ENCODE data around the gene CRAMP1.

Gene CRAMP1

GRCh38 chr16:1619976-1620375, 7.8 kb downstream of the CRAMP1 start:
- DNase-seq (ENCODE audit: low read depth): no peak
- H3K4me3 ChIP-seq (ENCODE audit: low read length): no peak overlapping the region
- TF ChIP-seq CTCF (conservative IDR thresholded peaks at IDR 0.05; ENCODE audit: low read depth, low read length): no peak

GRCh38 chr16:1620391-1620790, 8.2 kb downstream of the CRAMP1 start:
- DNase-seq (ENCODE audit: low read depth): no peak
- TF ChIP-seq CTCF (conservative IDR thresholded peaks at IDR 0.05; ENCODE audit: low read depth, low read length): no peak
- no peak overlapping the region for H3K4me3 ChIP-seq (ENCODE audit: low read length)

- H3K4me3 ChIP-seq (ENCODE audit: low read length): no peak overlapping the region
- DNase-seq (ENCODE audit: low read depth): no peak
- TF ChIP-seq CTCF (conservative IDR thresholded peaks at IDR 0.05; ENCODE audit: low read depth, low read length): no peak
These were observed 9.7 kb downstream of the CRAMP1 start for GRCh38 chr16:1621851-1622250.

GRCh38 chr16:1626327-1626726, 14.2 kb downstream of the CRAMP1 start:
- H3K4me3 ChIP-seq (ENCODE audit: low read length): no peak overlapping the region
- DNase-seq (ENCODE audit: low read depth): no peak
- no peak for TF ChIP-seq CTCF (conservative IDR thresholded peaks at IDR 0.05; ENCODE audit: low read depth, low read length)

GRCh38 chr16:1626776-1627175, 14.6 kb downstream of the CRAMP1 start:
- no peak for TF ChIP-seq CTCF (conservative IDR thresholded peaks at IDR 0.05; ENCODE audit: low read depth, low read length)

GRCh38 chr16:1630450-1631213, 18.5 kb downstream of the CRAMP1 start:
- no peak for DNase-seq (ENCODE audit: low read depth)
- no peak for TF ChIP-seq CTCF (conservative IDR thresholded peaks at IDR 0.05; ENCODE audit: low read depth, low read length)
- H3K4me3 ChIP-seq (ENCODE audit: low read length): no peak overlapping the region

More at GRCh38 chr16:1626776-1627175, 14.6 kb downstream of the CRAMP1 start:
- DNase-seq (ENCODE audit: low read depth): no peak
- H3K4me3 ChIP-seq (ENCODE audit: low read length): no peak overlapping the region

GRCh38 chr16:1631230-1631629, 19.1 kb downstream of the CRAMP1 start:
- TF ChIP-seq CTCF (conservative IDR thresholded peaks at IDR 0.05; ENCODE audit: low read depth, low read length): no peak
- DNase-seq (ENCODE audit: low read depth): no peak
- no peak overlapping the region for H3K4me3 ChIP-seq (ENCODE audit: low read length)

Measured in retinal pigment epithelial cell (primary cell).